Stimulated activated CD8-positive, alpha-beta memory T cell treated with anti-CD3 and anti-CD28 coated beads, Interleukin-4, amount 100 ng/mL, for 4 hours (primary cell): ENCODE results near the gene KANK2.
"Not testable (repeated sequence)": the region's sequence is repeated elsewhere in the genome, so short reads cannot be mapped to it uniquely, and the experiment has no call there.

Experiments used
- DNase-seq, 2 donors: peaks; one replicate each; pipeline ENCODE4 v3.0.0-alpha.2; 2020; ENCODE audit warnings: low read depth in 2 of 2, low spot score in 1 of 2

The KANK2 gene

GRCh38 chr19:11198769-11199424, 1.6 kb upstream of the KANK2 start:
- DNase-seq = no peak

- no peak for DNase-seq
Measured at GRCh38 chr19:11198175-11198534, 810 bp upstream of the KANK2 start.

GRCh38 chr19:11196406-11197287, 698 bp downstream of the KANK2 start:
- no peak for DNase-seq

GRCh38 chr19:11195681-11196080, 1.7 kb downstream of the KANK2 start:
- DNase-seq = no peak

GRCh38 chr19:11194656-11195558, 2.4 kb downstream of the KANK2 start:
- no peak for DNase-seq

- no peak for DNase-seq
Measured at GRCh38 chr19:11194173-11194572, 3.2 kb downstream of the KANK2 start.

GRCh38 chr19:11192957-11193939, 4.1 kb downstream of the KANK2 start:
- no peak for DNase-seq

GRCh38 chr19:11191934-11192333, 5.4 kb downstream of the KANK2 start:
- no peak for DNase-seq

GRCh38 chr19:11191273-11191755, 6.0 kb downstream of the KANK2 start:
- no peak for DNase-seq

- DNase-seq = no peak
Measured at GRCh38 chr19:11190501-11190900, 6.8 kb downstream of the KANK2 start.

- DNase-seq = no peak
Measured at GRCh38 chr19:11187441-11187840, 9.9 kb downstream of the KANK2 start.

GRCh38 chr19:11182994-11183393, 14.4 kb downstream of the KANK2 start:
- no peak for DNase-seq

- no peak for DNase-seq
Measured at GRCh38 chr19:11181488-11181887, 15.9 kb downstream of the KANK2 start.

- not testable (repeated sequence) for DNase-seq
Measured at GRCh38 chr19:11180975-11181374, 16.4 kb downstream of the KANK2 start.

- DNase-seq = no peak
Measured at GRCh38 chr19:11180346-11180745, 17.0 kb downstream of the KANK2 start.

- DNase-seq = no peak
Measured at GRCh38 chr19:11179716-11180297, 17.5 kb downstream of the KANK2 start.

- not testable (repeated sequence) for DNase-seq
Measured at GRCh38 chr19:11179145-11179465, 18.2 kb downstream of the KANK2 start.

- no peak for DNase-seq
Measured at GRCh38 chr19:11177592-11177991, 19.8 kb downstream of the KANK2 start.

GRCh38 chr19:11176466-11177193, 20.7 kb downstream of the KANK2 start:
- no peak for DNase-seq
